Inflammatory macrophage (primary cell): ENCODE data around the gene GCHFR.

ENCODE experiments used
- DNase-seq, 2 donors: peaks; one replicate each; pipeline ENCODE4 v3.0.0-alpha.2; 2020 to 2022

GCHFR gene

GRCh38 chr15:40776537-40777141 is 12.8 kb downstream of the GCHFR start:
- DNase-seq = peak; percentile 55 to 72

GRCh38 chr15:40782609-40783227 is 18.9 kb downstream of the GCHFR start:
- peak; percentile 33 to 65 for DNase-seq

GRCh38 chr15:40785164-40785563 is 21.3 kb downstream of the GCHFR start:
- DNase-seq = no peak

- no peak for DNase-seq
Observed at GRCh38 chr15:40785814-40786213, 21.9 kb downstream of the GCHFR start.

GRCh38 chr15:40787344-40787841 is 23.5 kb downstream of the GCHFR start:
- DNase-seq = peak in 1 of 2 donors; percentile 34

GRCh38 chr15:40787991-40788390 is 24.1 kb downstream of the GCHFR start:
- DNase-seq = no peak

- DNase-seq = no peak
Observed at GRCh38 chr15:40789119-40789518, 25.3 kb downstream of the GCHFR start.

- DNase-seq = no peak
Observed at GRCh38 chr15:40789999-40790398, 26.1 kb downstream of the GCHFR start.

- DNase-seq = no peak
Observed at GRCh38 chr15:40790718-40791117, 26.9 kb downstream of the GCHFR start.

- DNase-seq = no peak
Observed at GRCh38 chr15:40792394-40792793, 28.5 kb downstream of the GCHFR start.

- DNase-seq = peak in 1 of 2 donors; percentile 12
Observed at GRCh38 chr15:40793216-40793989, 29.5 kb downstream of the GCHFR start.

- no peak for DNase-seq
Observed at GRCh38 chr15:40796041-40796440, 32.2 kb downstream of the GCHFR start.

GRCh38 chr15:40796512-40796911 is 32.6 kb downstream of the GCHFR start:
- DNase-seq = peak; percentile 51 to 67

- DNase-seq = no peak
Observed at GRCh38 chr15:40799523-40799922, 35.7 kb downstream of the GCHFR start.

GRCh38 chr15:40803076-40803475 is 39.2 kb downstream of the GCHFR start:
- no peak for DNase-seq

GRCh38 chr15:40803688-40804087 is 39.8 kb downstream of the GCHFR start:
- DNase-seq = no peak

GRCh38 chr15:40806672-40807027 is 42.8 kb downstream of the GCHFR start:
- no peak for DNase-seq

- DNase-seq = peak; percentile 98
Observed at GRCh38 chr15:40807028-40807887, 43.4 kb downstream of the GCHFR start, which contains the start of the genes DNAJC17 and ZFYVE19. TSS of gene DNAJC17 (minus strand) at chr15:40807473. CDS start at chr15:40807446, 27 bp downstream. TSS of gene ZFYVE19 (plus strand) at chr15:40807089. CDS start at chr15:40807590, 501 bp downstream.

- peak in 1 of 2 donors; percentile 16 for DNase-seq
Observed at GRCh38 chr15:40807888-40808461, 44.1 kb downstream of the GCHFR start.

GRCh38 chr15:40808861-40809450 is 45.1 kb downstream of the GCHFR start:
- no peak for DNase-seq

GRCh38 chr15:40812721-40813425 is 49.0 kb downstream of the GCHFR start:
- DNase-seq = no peak
